Measurements from ENCODE around the gene TTC16. TPM values are rescaled to one million over a fixed set of nuclear protein-coding genes. Genes with fewer than 3 reads are reported as not detected.

TTC16 gene
- total and polyA plus RNA-seq, 3 donors from 2014 or later = 25.0 to 46.2 (median 32.7) TPM

GRCh38 chr9:127711831-127712274 lies 4.0 kb upstream of the TTC16 start:
- Histone ChIP-seq H3K4me1 (peaks cover 31% of the 10 kb centered on the region), H3K36me3 (ENCODE audit: low read depth, missing control alignments) (no peaks in the 10 kb centered on the region), H3K9me3 (no peaks in the 10 kb centered on the region), H3K27me3 (no peaks in the 10 kb centered on the region), H3K27ac (no peak overlapping the region), H3K4me3 (no peak overlapping the region)
- TF ChIP-seq CTCF (IDR thresholded peaks at IDR 0.05) (no peak), POLR2A (IDR thresholded peaks at IDR 0.05) (no peak)
- intact Hi-C loops (cut with DNase I; ENCODE audit: low total_unique reads) = no loop called here
- no peak for DNase-seq
- 53 to 61% methylated on average over 3 to 11 of the region's 11 CpGs for WGBS, 2 donors

DNA sequence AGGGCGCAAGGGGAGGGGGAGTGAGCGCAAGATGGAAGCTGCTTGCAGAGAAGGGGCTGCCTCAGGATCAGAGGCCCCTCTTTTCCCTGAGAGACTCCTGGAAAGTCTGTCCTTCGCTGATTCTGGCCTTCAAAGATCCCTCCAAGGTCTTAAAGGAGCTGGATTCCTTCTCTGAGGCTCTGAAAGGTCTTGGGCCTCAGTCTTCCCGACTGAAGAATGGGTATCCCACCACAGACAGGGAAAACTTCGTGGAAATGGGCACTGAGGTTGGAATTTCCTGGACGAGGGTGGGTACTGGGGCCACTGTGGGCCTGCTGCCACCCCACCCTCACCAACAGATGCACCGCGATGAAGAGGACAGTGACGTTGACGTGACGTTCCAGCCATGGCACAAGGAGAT lies 3.5 kb upstream of the TTC16 start:
- WGBS, 2 donors = 82 to 91% methylated on average over 9 to 11 of the region's 11 CpGs
- H3K27me3 ChIP-seq = no peaks in the 10 kb centered on the region
- H3K27ac ChIP-seq = peak overlapping the region in 1 of 2 donors; percentile 55
- DNase-seq = no peak
- peaks cover 31% of the 10 kb centered on the region for H3K4me1 ChIP-seq
- H3K9me3 ChIP-seq = no peaks in the 10 kb centered on the region
- TF ChIP-seq CTCF (IDR thresholded peaks at IDR 0.05) (no peak), POLR2A (IDR thresholded peaks at IDR 0.05) (no peak)
- no peaks in the 10 kb centered on the region for H3K36me3 ChIP-seq (ENCODE audit: low read depth, missing control alignments)
- H3K4me3 ChIP-seq = no peak overlapping the region
- intact Hi-C loops (cut with DNase I; ENCODE audit: low total_unique reads) = no loop called here

GRCh38 chr9:127712867-127713266 lies 3.0 kb upstream of the TTC16 start:
- TF ChIP-seq CTCF (IDR thresholded peaks at IDR 0.05) = no peak
- no peak for TF ChIP-seq POLR2A (IDR thresholded peaks at IDR 0.05)
- no peak for DNase-seq
- intact Hi-C loops (cut with DNase I; ENCODE audit: low total_unique reads) = no loop called here
- H3K36me3 ChIP-seq (ENCODE audit: low read depth, missing control alignments) = no peaks in the 10 kb centered on the region
- H3K4me1 ChIP-seq = peaks cover 31% of the 10 kb centered on the region
- no peaks in the 10 kb centered on the region for H3K27me3 ChIP-seq
- WGBS, 2 donors = 89% methylated on average over 10 of the region's 10 CpGs; no CpG with 5 or more reads in 1 of the 2 donors
- H3K9me3 ChIP-seq = no peaks in the 10 kb centered on the region
- no peak overlapping the region for H3K4me3 ChIP-seq
- peak overlapping the region in 1 of 2 donors; percentile 55 for H3K27ac ChIP-seq

DNA sequence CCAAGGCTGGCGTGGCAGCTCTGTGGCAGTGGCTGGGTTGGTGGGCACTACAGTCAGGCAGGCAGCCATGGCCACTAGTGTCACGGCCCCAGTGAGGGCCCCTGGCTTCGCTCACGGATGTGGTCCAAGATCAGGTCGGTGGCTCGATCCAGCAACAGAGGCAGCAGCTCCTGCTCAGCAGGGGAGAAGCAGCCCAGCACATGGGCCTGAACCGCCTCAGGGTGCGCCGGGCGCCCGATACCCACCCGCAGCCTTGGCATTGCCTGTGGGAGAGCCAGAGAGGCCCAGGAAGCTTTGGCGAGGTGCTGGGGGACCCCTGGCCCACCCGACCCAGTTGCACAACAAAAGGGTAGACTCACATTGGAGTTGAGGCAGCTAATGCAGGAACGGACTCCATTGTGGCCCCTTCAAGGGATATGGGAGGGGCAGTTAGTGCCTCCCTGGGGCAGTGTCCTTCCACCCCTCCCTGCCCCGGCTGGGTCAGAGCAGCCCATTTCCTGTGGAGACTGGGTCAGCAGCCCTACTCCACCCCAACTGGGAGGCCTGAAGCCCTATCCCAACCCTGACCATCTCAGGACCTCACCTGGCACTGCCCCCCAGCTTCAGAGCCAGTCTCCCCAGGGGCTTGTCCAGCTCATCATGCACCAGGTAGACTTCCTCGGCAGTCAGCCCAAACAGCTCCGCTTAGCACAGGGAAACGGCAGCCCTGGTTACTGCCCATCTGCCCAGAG lies 1.7 kb upstream of the TTC16 start:
- peaks cover 31% of the 10 kb centered on the region for H3K4me1 ChIP-seq
- DNase-seq = no peak
- intact Hi-C loops (cut with DNase I; ENCODE audit: low total_unique reads) = no loop called here
- peak overlapping the region in 1 of 2 donors; percentile 46 for H3K27ac ChIP-seq
- no peaks in the 10 kb centered on the region for H3K9me3 ChIP-seq
- no peak for TF ChIP-seq CTCF (IDR thresholded peaks at IDR 0.05)
- TF ChIP-seq POLR2A (IDR thresholded peaks at IDR 0.05) = no peak
- 67 to 71% methylated on average over 14 to 17 of the region's 19 CpGs for WGBS, 2 donors
- no peaks in the 10 kb centered on the region for H3K36me3 ChIP-seq (ENCODE audit: low read depth, missing control alignments)
- peak overlapping the region; percentile 67 to 71 for H3K4me3 ChIP-seq
- H3K27me3 ChIP-seq = no peaks in the 10 kb centered on the region
